ENCODE measurements around the gene NRG4.
"Not testable (repeated sequence)": the region's sequence is repeated elsewhere in the genome, so short reads cannot be mapped to it uniquely, and the experiment has no call there.

NRG4 gene

GRCh38 chr15:75928680-75929608, 83.3 kb downstream of the NRG4 start:
- no peak for DNase-seq (ENCODE audit: low read depth in 2 of 2, low spot score in 1 of 2)

- no peak for DNase-seq (ENCODE audit: low read depth in 2 of 2, low spot score in 1 of 2)
These were observed 84.6 kb downstream of the NRG4 start for GRCh38 chr15:75927601-75928000.

- no peak for DNase-seq (ENCODE audit: low read depth in 2 of 2, low spot score in 1 of 2)
These were observed 85.3 kb downstream of the NRG4 start for GRCh38 chr15:75926931-75927330.

- no peak for DNase-seq (ENCODE audit: low read depth in 2 of 2, low spot score in 1 of 2)
These were observed 86.8 kb downstream of the NRG4 start for GRCh38 chr15:75925440-75925839.

GRCh38 chr15:75924576-75924975, 87.6 kb downstream of the NRG4 start:
- no peak for DNase-seq (ENCODE audit: low read depth in 2 of 2, low spot score in 1 of 2)

- no peak for DNase-seq (ENCODE audit: low read depth in 2 of 2, low spot score in 1 of 2)
These were observed 88.5 kb downstream of the NRG4 start for GRCh38 chr15:75923756-75924155.

- no peak for DNase-seq (ENCODE audit: low read depth in 2 of 2, low spot score in 1 of 2)
These were observed 90.2 kb downstream of the NRG4 start for GRCh38 chr15:75921732-75922703.

- no peak for DNase-seq (ENCODE audit: low read depth in 2 of 2, low spot score in 1 of 2)
These were observed 92.1 kb downstream of the NRG4 start for GRCh38 chr15:75920079-75920478.

GRCh38 chr15:75918135-75918534, 94.1 kb downstream of the NRG4 start:
- no peak for DNase-seq (ENCODE audit: low read depth in 2 of 2, low spot score in 1 of 2)

- no peak for DNase-seq (ENCODE audit: low read depth in 2 of 2, low spot score in 1 of 2)
These were observed 95.2 kb downstream of the NRG4 start for GRCh38 chr15:75916978-75917377.

- DNase-seq (ENCODE audit: low read depth in 2 of 2, low spot score in 1 of 2), result not testable (repeated sequence)
These were observed 101.9 kb downstream of the NRG4 start for GRCh38 chr15:75910355-75910754.

GRCh38 chr15:75905231-75905630, 107.0 kb downstream of the NRG4 start:
- DNase-seq (ENCODE audit: low read depth in 2 of 2, low spot score in 1 of 2), result no peak

- DNase-seq (ENCODE audit: low read depth in 2 of 2, low spot score in 1 of 2), result peak; percentile 63 to 77
These were observed 108.6 kb downstream of the NRG4 start, which contains the start of gene FBXO22 for GRCh38 chr15:75903331-75904239. Gene FBXO22 (plus strand): TSS chr15:75903878. CDS start chr15:75903964, 86 bp downstream.

GRCh38 chr15:75902129-75902557, 110.1 kb downstream of the NRG4 start:
- no peak for DNase-seq (ENCODE audit: low read depth in 2 of 2, low spot score in 1 of 2)

- no peak for DNase-seq (ENCODE audit: low read depth in 2 of 2, low spot score in 1 of 2)
These were observed 111.6 kb downstream of the NRG4 start for GRCh38 chr15:75900577-75900976.

GRCh38 chr15:75895731-75896130, 116.5 kb downstream of the NRG4 start:
- no peak for DNase-seq (ENCODE audit: low read depth in 2 of 2, low spot score in 1 of 2)

- no peak for DNase-seq (ENCODE audit: low read depth in 2 of 2, low spot score in 1 of 2)
These were observed 120.3 kb downstream of the NRG4 start for GRCh38 chr15:75891895-75892294.
